Activated CD8-positive, alpha-beta memory T cell treated with anti-CD3 and anti-CD28 coated beads, Interleukin-2, amount 50 U/mL, for 24 hours (primary cell): Measurements from ENCODE around the gene R3HCC1L.
A peak's percentile ranks its signal among the peaks of the same experiment; 100 is the strongest.

Experiments
- DNase-seq: peaks from one replicate; pipeline ENCODE4 v3.0.0-alpha.2; 2020; ENCODE audit errors: extremely low read depth

R3HCC1L gene

DNA sequence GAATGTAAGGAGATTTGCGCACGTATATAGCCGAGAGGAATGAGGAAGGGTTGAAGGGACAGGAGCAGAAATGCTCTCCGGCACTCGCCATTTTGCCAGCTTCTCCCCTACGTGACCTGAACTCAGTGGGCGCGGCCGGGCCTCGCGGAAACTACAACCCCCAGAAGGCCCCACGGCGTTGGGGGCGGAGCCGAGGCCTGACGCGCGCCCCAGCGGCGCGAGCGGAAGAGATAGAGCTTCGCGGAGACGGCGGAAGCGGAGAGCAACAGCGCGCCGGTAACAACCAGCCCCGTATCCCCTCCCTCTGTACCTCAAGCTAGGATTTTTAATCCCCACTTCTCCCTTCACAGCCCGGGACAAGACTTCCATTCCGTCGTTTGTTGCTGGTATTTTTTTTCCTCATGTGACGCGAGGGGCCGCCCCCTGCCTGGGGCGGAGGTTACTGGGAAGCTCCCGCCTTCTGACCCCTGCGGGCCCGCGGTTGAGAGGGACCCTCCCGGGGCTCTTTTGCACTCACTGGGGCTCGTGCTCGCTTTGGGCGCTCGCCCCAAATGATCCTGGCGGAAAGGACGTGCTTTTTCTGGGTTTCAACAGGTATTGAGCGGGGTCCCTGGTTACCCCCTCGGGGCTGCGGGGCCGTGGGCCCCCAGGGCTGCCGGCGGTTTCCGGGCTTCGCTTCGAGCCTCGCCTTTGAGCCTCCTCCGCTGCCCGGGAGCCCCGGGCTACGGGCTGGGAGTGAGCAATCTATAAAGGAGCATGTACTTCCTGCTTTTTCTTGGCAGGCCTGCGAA lies at the start of gene R3HCC1L:
R3HCC1L (plus strand) TSS at position 227 of the 791 bp plus-strand sequence. CDS start 73,458 bp downstream, outside the sequence.
- peak; percentile 77 for DNase-seq

DNA sequence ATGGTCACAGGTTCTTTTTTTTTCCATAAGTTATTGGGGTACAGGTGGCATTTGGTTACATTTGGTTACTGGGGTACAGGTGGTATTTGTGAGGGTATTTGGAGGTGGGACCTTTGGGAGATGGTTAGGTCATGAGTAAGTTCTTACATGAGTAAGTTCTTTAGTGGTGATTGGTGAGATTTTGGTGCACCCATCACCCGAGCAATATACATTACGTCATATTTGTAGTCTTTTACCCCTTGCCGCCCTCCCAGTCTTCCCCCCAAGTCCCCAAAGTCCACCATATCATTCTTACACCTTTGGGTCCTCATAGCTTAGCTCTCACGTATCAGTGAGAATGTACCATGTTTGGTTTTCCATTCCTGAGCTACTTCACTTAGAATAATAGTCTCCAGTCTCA lies 49.2 kb upstream of the R3HCC1L start:
- DNase-seq = no peak

- DNase-seq = no peak
Measured at GRCh38 chr10:98086837-98087708, 47.4 kb upstream of the R3HCC1L start.

- DNase-seq = no peak
Measured at GRCh38 chr10:98088186-98088971, 46.1 kb upstream of the R3HCC1L start.

- DNase-seq = no peak
Measured at GRCh38 chr10:98090822-98091221, 43.6 kb upstream of the R3HCC1L start.

DNA sequence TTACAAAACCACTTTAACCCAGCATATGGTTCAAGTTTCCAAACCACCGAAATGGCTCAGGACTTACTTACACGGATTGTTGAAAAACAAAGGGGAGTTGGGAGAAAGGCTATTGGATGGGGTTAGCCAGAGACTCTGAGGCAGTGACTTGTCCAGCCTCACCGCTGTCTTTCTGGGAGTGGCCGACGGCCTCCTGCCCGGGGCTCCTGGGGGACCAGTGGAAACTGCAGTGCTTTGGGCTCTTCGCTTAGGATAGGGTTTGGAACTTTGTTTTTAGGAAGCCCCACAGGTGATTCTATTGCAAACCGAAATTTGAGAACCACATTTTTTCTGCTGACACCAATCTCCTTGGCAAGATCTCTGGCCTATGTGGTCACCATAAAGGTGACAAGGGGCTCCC lies 38.1 kb upstream of the R3HCC1L start:
- no peak for DNase-seq

- no peak for DNase-seq
Measured at GRCh38 chr10:98096731-98097130, 37.7 kb upstream of the R3HCC1L start.

GRCh38 chr10:98097175-98097574 lies 37.3 kb upstream of the R3HCC1L start:
- no peak for DNase-seq

DNA sequence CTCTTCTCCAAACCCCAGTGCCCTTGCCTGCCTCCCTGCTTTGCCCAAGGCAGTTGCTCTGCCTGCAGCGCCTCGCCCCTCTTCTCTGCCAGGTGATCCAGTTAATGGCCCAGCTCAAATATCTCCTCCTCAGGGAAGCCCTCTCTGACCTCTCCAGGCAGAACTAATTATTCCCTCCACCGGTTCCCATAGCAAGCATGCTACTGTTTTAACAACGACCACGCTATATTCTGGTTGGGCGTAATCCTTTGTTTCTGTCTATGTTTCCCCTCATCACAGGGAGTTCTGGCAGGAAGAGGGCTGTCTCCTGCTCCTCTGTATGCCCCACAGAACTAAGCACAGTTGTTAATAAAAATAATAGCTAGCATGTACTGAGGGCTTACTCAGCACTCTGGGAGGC lies 36.8 kb upstream of the R3HCC1L start:
- DNase-seq = no peak

GRCh38 chr10:98098247-98098646 lies 36.2 kb upstream of the R3HCC1L start:
- no peak for DNase-seq

DNA sequence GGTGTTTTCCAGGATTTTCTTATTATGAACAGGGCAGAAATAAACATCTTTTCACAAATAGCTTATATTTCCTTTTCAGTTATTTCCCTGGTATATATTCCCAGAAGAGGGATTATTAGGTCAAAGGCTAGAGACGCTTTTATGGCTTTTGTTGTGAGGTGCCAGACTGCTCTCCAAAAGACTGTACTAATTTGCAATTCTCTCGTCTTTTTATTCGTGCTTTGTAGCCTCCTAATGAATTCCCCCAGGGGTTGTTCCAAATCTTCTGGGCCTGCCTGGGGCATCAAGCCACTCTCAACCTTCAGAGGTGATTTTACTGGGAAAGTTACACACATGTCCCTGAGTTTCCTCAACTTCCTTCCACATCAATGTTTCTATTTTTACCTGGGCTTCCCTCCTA lies 34.0 kb upstream of the R3HCC1L start:
- no peak for DNase-seq

GRCh38 chr10:98101366-98101765 lies 33.1 kb upstream of the R3HCC1L start:
- DNase-seq = no peak

- no peak for DNase-seq
Measured at GRCh38 chr10:98104125-98104524, 30.3 kb upstream of the R3HCC1L start.

DNA sequence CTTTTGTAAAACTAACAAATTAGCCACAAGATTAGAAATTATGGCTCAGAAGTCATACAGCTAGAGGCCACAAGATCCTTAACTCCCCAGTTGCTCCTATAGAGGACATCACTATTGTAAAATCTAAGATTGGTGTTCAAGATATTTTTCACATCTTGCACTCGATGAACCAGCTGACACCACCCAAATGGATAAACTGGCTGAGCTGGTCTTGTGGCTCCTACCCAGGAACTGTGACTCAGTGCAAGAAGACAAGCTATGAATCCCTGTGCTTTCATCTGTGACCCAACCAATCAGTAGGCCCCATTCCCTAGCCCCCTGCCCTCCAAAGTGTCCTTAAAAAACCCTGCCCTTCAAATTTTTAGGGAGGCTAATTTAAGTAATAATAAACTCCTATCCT lies 27.9 kb upstream of the R3HCC1L start:
- DNase-seq = no peak

- no peak for DNase-seq
Measured at GRCh38 chr10:98107644-98108430, 26.6 kb upstream of the R3HCC1L start.

- DNase-seq = no peak
Measured at GRCh38 chr10:98110356-98110755, 24.1 kb upstream of the R3HCC1L start.

DNA sequence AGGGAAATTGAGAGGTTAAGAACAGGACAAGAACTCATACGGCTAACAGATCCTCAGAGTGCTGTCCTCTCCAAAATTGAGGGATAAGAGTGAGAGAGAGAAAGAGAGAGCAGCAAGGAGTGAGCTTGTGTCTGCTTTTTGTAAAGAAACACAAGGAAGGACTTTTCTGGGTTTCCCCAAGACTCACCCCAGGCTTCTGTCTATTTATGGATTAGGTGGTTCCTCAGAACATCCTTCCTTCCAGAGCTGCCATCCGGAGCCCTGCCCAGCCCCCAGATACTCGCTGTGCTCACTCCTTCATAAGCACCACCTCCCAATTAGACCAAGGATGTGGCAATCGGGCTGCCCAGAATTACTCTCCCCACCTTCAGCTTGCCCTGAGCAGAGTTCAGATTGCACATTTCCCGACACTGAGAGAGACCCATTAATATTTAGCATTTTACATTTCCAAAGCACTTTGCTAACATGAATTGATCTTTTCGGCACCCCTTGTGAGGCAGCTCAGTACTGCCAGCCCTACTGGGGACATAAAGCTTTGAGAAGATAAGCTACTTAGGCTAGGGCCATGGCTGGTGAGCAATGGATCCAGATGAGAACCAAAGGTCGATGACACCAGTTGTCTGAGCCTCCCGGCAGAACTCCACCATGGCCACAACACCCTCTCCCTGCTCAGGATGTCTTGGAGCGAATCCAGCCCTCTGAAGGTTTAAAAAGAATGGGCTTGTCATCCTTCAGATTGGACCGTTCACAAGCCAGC lies 19.2 kb upstream of the R3HCC1L start:
- DNase-seq = no peak

DNA sequence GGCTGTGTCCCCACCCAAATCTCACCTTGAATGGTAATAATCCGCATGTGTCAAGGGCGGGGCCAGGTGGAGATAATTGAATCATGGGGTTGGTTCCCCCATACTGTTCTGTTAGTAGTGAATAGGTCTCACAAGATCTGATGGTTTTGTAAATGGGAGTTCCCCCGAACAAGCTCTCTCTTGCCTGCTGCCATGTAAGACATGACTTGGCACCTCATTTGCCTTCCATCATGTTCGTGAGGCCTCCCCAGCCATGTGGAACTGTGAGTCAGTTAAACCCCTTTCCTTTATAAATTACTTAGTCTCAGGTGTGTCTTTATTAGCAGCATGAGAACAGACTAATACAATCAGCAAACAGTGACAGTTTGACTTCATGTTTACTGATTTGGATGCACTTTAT lies 14.6 kb upstream of the R3HCC1L start:
- DNase-seq = no peak

DNA sequence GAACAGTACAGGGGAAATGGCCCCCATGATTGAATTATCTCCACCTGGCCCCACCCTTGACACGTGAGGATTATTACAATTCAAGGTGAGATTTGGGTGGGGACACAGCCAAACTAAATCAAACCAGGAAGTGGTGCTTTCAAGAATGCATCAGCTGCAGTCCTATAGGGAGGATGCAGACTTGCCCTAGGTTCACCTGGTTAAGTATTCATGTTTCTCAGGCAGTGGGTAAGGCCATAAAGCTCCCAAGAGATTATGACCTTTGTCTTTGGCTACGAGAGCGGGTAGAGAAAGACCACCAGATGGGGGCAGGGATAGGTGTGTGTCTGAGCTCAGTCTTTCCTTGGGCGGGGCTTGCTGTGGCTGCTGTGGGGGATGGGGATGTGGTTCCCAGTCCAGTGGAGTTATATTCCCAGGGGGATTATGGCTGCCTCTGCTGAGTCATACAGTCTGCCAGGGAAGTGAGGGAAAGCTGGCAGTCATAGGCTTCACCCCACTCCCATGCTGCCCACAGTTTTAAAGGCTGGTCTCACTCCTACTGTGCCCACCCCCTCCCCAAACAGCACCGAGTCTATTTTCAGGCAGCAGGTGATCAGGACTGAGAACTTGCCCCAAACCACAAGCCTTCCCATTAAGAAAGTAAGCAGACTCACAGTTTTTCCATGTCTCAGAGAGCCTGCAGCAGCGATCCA lies 8.4 kb upstream of the R3HCC1L start:
- DNase-seq = no peak

GRCh38 chr10:98128802-98129201 lies 5.7 kb upstream of the R3HCC1L start:
- DNase-seq = no peak
